HepG2 (cell line): ENCODE data around the gene CREG2. TPM values are rescaled to one million over a fixed set of nuclear protein-coding genes. Genes with fewer than 3 reads are reported as not detected.

Source experiments
- CBX1 ChIP-seq: IDR thresholded peaks from one replicate; pipeline ENCODE4 v1.6.1; 2016; ENCODE audit warnings: antibody characterized with exemption, low read depth
- RFXANK ChIP-seq: IDR thresholded peaks from 2 replicates; pipeline ENCODE4 v1.6.1; 2016
- TBL1XR1 ChIP-seq: fragments of 150-350 bp; IDR thresholded peaks from 2 replicates; pipeline ENCODE4 v1.6.1; 2014; ENCODE audit warnings: borderline replicate concordance, low read length; ENCODE audit not compliant: partially characterized antibody
- WIZ ChIP-seq: sonication (generic); formaldehyde crosslinking; IDR thresholded peaks from 2 replicates; pipeline ENCODE4 v1.5.1; 2020; ENCODE audit warnings: mild to moderate bottlenecking, missing genetic modification reagents
- ZNF282 ChIP-seq: fragments of 450-650 bp; IDR thresholded peaks from 2 replicates; pipeline ENCODE4 v1.6.1; 2018; ENCODE audit not compliant: partially characterized antibody
- ZNF567 ChIP-seq: sonication (generic); formaldehyde crosslinking; IDR thresholded peaks from 2 replicates; pipeline ENCODE4 v1.8.1; 2023; ENCODE audit warnings: mild to moderate bottlenecking, missing genetic modification reagents, borderline replicate concordance
- ZNF569 ChIP-seq: sonication (generic); formaldehyde crosslinking; IDR thresholded peaks from 2 replicates; pipeline ENCODE4 v1.5.0; 2020; ENCODE audit warnings: mild to moderate bottlenecking, missing genetic modification reagents, moderate library complexity, borderline replicate concordance
- ZNF609 ChIP-seq: sonication (generic); formaldehyde crosslinking; IDR thresholded peaks from 2 replicates; pipeline ENCODE4 v1.4.0; 2020; ENCODE audit warnings: mild to moderate bottlenecking, missing genetic modification reagents, borderline replicate concordance
- ZNF704 ChIP-seq: sonication (generic); formaldehyde crosslinking; IDR thresholded peaks from 2 replicates; pipeline ENCODE4 v1.8.1; 2023; ENCODE audit warnings: mild to moderate bottlenecking, inconsistent platforms, moderate library complexity, missing genetic modification reagents, borderline replicate concordance
- ZSCAN20 ChIP-seq: sonication (generic); formaldehyde crosslinking; IDR thresholded peaks from 2 replicates; pipeline ENCODE4 v1.4.0; 2020; ENCODE audit warnings: missing genetic modification reagents, mild to moderate bottlenecking, borderline replicate concordance
- polyA plus RNA-seq, 8 experiments: library from polyadenylated mRNA; depleted of rRNA in 3 of 8; stranded (reverse) in 7 of 8; unstranded in 1 of 8; fragments of >200 nt; fragmentation: Illumina TruSeq in 4 of 8; extraction: Trizol in 4 of 8; gene quantifications; 2 replicates each; pipeline versions ENCODE4 v1.2.1 to v1.2.3, GENCODE V29; 2011 to 2016; ENCODE audit warnings: low read depth in 4 of 8, missing spikeins in 1 of 8, mixed read lengths in 1 of 8; ENCODE audit not compliant: insufficient read depth in 1 of 8
- total RNA-seq, 5 experiments: library from RNA; depleted of rRNA; stranded (reverse); fragments of >200 nt; fragmentation: Illumina TruSeq; extraction: Trizol; gene quantifications; 2 replicates each; pipeline ENCODE4 v1.2.3, GENCODE V29; 2016; ENCODE audit warnings: low read depth in 1 of 5
- TF ChIP-seq, protein P1 (sequence below): sonication (generic); formaldehyde crosslinking; IDR thresholded peaks from 2 replicates; pipeline ENCODE4 v1.4.0; 2020; ENCODE audit warnings: missing genetic modification reagents
- TF ChIP-seq, protein P2 (sequence below): sonication (generic); formaldehyde crosslinking; IDR thresholded peaks from 2 replicates; pipeline ENCODE4 v1.4.0; 2020; ENCODE audit warnings: missing genetic modification reagents
- TF ChIP-seq, protein P3 (sequence below): sonication (generic); formaldehyde crosslinking; IDR thresholded peaks from 2 replicates; pipeline ENCODE4 v1.4.0; 2020; ENCODE audit warnings: low read depth, missing genetic modification reagents

CREG2 gene
- total and polyA plus RNA-seq, 2 of the 13 experiments (the other 11 are each of a cell fraction or from before 2014, with no cell fraction given), result 0.18 to 0.26 TPM

GRCh38 chr2:101330253-101330933 is 56.9 kb downstream of the CREG2 start (continued):
- TF ChIP-seq, protein P1, sequence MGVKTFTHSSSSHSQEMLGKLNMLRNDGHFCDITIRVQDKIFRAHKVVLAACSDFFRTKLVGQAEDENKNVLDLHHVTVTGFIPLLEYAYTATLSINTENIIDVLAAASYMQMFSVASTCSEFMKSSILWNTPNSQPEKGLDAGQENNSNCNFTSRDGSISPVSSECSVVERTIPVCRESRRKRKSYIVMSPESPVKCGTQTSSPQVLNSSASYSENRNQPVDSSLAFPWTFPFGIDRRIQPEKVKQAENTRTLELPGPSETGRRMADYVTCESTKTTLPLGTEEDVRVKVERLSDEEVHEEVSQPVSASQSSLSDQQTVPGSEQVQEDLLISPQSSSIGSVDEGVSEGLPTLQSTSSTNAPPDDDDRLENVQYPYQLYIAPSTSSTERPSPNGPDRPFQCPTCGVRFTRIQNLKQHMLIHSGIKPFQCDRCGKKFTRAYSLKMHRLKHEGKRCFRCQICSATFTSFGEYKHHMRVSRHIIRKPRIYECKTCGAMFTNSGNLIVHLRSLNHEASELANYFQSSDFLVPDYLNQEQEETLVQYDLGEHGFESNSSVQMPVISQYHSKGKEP (CRISPR knock-in tag), result no peak
- TF ChIP-seq, protein P2, sequence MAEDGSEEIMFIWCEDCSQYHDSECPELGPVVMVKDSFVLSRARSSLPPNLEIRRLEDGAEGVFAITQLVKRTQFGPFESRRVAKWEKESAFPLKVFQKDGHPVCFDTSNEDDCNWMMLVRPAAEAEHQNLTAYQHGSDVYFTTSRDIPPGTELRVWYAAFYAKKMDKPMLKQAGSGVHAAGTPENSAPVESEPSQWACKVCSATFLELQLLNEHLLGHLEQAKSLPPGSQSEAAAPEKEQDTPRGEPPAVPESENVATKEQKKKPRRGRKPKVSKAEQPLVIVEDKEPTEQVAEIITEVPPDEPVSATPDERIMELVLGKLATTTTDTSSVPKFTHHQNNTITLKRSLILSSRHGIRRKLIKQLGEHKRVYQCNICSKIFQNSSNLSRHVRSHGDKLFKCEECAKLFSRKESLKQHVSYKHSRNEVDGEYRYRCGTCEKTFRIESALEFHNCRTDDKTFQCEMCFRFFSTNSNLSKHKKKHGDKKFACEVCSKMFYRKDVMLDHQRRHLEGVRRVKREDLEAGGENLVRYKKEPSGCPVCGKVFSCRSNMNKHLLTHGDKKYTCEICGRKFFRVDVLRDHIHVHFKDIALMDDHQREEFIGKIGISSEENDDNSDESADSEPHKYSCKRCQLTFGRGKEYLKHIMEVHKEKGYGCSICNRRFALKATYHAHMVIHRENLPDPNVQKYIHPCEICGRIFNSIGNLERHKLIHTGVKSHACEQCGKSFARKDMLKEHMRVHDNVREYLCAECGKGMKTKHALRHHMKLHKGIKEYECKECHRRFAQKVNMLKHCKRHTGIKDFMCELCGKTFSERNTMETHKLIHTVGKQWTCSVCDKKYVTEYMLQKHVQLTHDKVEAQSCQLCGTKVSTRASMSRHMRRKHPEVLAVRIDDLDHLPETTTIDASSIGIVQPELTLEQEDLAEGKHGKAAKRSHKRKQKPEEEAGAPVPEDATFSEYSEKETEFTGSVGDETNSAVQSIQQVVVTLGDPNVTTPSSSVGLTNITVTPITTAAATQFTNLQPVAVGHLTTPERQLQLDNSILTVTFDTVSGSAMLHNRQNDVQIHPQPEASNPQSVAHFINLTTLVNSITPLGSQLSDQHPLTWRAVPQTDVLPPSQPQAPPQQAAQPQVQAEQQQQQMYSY (CRISPR knock-in tag), result no peak
- TF ChIP-seq ZNF567 (CRISPR knock-in tag) (no peak), ZNF609 (CRISPR knock-in tag) (peak; percentile 63; the same call in 1 of the 2 replicates), WIZ (peak; percentile 69; the same call in 1 of the 2 replicates), RFXANK (CRISPR knock-in tag) (no peak), ZSCAN20 (CRISPR knock-in tag) (no peak), ZNF569 (CRISPR knock-in tag) (no peak), ZNF282 (no peak), CBX1 (peak; percentile 46), ZNF704 (CRISPR knock-in tag) (no peak), TBL1XR1 (peak; percentile 47)
- TF ChIP-seq, protein P3, sequence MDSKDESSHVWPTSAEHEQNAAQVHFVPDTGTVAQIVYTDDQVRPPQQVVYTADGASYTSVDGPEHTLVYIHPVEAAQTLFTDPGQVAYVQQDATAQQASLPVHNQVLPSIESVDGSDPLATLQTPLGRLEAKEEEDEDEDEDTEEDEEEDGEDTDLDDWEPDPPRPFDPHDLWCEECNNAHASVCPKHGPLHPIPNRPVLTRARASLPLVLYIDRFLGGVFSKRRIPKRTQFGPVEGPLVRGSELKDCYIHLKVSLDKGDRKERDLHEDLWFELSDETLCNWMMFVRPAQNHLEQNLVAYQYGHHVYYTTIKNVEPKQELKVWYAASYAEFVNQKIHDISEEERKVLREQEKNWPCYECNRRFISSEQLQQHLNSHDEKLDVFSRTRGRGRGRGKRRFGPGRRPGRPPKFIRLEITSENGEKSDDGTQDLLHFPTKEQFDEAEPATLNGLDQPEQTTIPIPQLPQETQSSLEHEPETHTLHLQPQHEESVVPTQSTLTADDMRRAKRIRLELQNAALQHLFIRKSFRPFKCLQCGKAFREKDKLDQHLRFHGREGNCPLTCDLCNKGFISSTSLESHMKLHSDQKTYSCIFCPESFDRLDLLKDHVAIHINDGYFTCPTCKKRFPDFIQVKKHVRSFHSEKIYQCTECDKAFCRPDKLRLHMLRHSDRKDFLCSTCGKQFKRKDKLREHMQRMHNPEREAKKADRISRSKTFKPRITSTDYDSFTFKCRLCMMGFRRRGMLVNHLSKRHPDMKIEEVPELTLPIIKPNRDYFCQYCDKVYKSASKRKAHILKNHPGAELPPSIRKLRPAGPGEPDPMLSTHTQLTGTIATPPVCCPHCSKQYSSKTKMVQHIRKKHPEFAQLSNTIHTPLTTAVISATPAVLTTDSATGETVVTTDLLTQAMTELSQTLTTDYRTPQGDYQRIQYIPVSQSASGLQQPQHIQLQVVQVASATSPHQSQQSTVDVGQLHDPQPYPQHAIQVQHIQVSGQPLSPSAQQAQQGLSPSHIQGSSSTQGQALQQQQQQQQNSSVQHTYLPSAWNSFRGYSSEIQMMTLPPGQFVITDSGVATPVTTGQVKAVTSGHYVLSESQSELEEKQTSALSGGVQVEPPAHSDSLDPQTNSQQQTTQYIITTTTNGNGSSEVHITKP (CRISPR knock-in tag), result no peak
